ENCODE data around the gene NFYC. TPM values are rescaled to one million over a fixed set of nuclear protein-coding genes. Genes with fewer than 3 reads are reported as not detected.
"Not testable (repeated sequence)": the region's sequence is repeated elsewhere in the genome, so short reads cannot be mapped to it uniquely, and the experiment has no call there.

The NFYC gene
- total RNA-seq, 2 experiments from 2014 or later, result 71.1 to 91.2 TPM

GRCh38 chr1:40701684-40702083 is 10.2 kb downstream of the NFYC start:
- H3K4me1 Mint-ChIP-seq, result peaks cover 59% of the 10 kb centered on the region
- DNase-seq, result no peak
- H3K27ac Mint-ChIP-seq, result no peak overlapping the region
- CTCF ChIA-PET, result interaction anchor here (0.6 to 1.5 kb wide), 3 partner anchors 11 to 148 kb away, joined by 3 to 4 read pairs (median 4); no protein-coding TSS in a partner anchor
- ATAC-seq, result no peak
- no peaks in the 10 kb centered on the region for H3K27me3 Mint-ChIP-seq
- peaks cover 45% of the 10 kb centered on the region for H3K36me3 Mint-ChIP-seq
- no peak overlapping the region for H3K4me3 Mint-ChIP-seq
- H3K9me3 Mint-ChIP-seq (ENCODE audit: low read depth), result no peaks in the 10 kb centered on the region

GRCh38 chr1:40702810-40703209 is 11.3 kb downstream of the NFYC start:
- ATAC-seq; H3K9me3 Mint-ChIP-seq (ENCODE audit: low read depth); H3K4me3 Mint-ChIP-seq; DNase-seq; H3K27ac Mint-ChIP-seq; H3K27me3 Mint-ChIP-seq: not testable (repeated sequence)
- Mint-ChIP-seq H3K4me1 (peaks cover 48% of the 10 kb centered on the region), H3K36me3 (peaks cover 35% of the 10 kb centered on the region)
- CTCF ChIA-PET, result interaction anchor here (1.3 to 1.5 kb wide), 3 partner anchors 9 to 147 kb away, joined by 3 to 4 read pairs (median 4); no protein-coding TSS in a partner anchor

GRCh38 chr1:40703316-40703715 is 11.8 kb downstream of the NFYC start:
- ATAC-seq (no peak), DNase-seq (no peak)
- Mint-ChIP-seq H3K27ac (no peak overlapping the region), H3K4me3 (no peak overlapping the region), H3K4me1 (peaks cover 49% of the 10 kb centered on the region), H3K9me3 (ENCODE audit: low read depth) (no peaks in the 10 kb centered on the region), H3K27me3 (no peaks in the 10 kb centered on the region), H3K36me3 (peaks cover 36% of the 10 kb centered on the region)
- CTCF ChIA-PET, result interaction anchor here (0.7 to 1.5 kb wide), 5 partner anchors 8 to 147 kb away, joined by 3 to 5 read pairs (median 3); partner anchors contain the start of gene NFYC

DNA sequence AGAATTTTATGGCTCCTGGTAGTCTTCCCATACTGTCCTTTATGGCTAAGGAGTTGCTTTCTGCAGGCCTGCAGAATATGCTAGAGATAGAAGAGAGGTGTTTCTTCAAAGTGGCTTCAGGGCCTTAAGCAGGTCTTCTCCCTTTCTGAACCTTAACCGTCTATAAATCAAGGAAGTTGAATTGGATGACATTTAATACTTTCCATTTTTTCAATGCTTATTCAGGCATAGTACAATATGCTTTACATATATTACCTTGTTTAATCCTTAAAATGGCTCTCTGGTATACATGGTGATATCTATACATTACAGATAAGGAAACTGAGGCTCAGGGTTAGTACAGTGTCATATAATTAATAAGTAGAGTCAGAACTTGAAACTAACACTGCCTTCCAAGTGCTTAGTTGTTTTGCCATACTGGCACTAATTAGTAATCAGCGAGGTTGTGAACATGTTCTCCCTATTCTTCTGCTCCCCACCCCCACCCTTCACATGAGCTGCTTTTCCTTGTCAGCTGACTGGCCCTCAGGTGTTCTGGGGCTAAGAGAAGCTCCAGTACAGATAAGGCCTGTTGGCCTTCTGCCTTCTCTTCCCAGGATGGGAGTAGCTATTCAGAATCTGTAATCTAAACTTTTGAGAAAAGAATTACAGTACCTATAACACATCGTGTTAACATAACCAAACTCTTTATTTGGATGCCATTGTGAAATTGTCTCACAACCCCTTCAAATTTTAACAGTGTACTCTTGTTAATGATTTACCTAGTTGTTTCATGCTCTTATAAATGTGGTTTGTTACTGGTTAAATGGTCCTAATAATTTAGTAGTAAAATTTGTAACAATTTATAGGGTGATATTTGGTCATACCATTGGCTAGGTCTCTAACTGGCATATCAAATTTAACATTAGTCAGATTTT is 13.6 kb downstream of the NFYC start:
- Mint-ChIP-seq H3K27me3 (no peaks in the 10 kb centered on the region), H3K27ac (no peak overlapping the region), H3K36me3 (peaks cover 26% of the 10 kb centered on the region), H3K9me3 (ENCODE audit: low read depth) (no peaks in the 10 kb centered on the region), H3K4me1 (peaks cover 48% of the 10 kb centered on the region), H3K4me3 (no peak overlapping the region)
- CTCF ChIA-PET, result no interaction called here
- no peak for ATAC-seq
- DNase-seq, result no peak

- peaks cover 26% of the 10 kb centered on the region for H3K36me3 Mint-ChIP-seq
- H3K27ac Mint-ChIP-seq, result no peak overlapping the region
- DNase-seq (no peak), ATAC-seq (no peak)
- H3K9me3 Mint-ChIP-seq (ENCODE audit: low read depth), result no peaks in the 10 kb centered on the region
- CTCF ChIA-PET, result interaction anchor here (1.4 to 2.7 kb wide), 2 partner anchors 15 to 16 kb away, joined by 3 to 10 read pairs; partner anchors contain the start of gene NFYC
- H3K4me1 Mint-ChIP-seq, result peaks cover 53% of the 10 kb centered on the region
- no peaks in the 10 kb centered on the region for H3K27me3 Mint-ChIP-seq
- H3K4me3 Mint-ChIP-seq, result no peak overlapping the region
Observed at GRCh38 chr1:40706626-40707025, 15.1 kb downstream of the NFYC start.

- peak; percentile 79 for ATAC-seq
- CTCF ChIA-PET, result interaction anchor here (0.9 to 3.1 kb wide), 6 partner anchors 10 to 79 kb away, joined by 3 to 10 read pairs (median 5); partner anchors contain the start of gene NFYC
- peaks cover 61% of the 10 kb centered on the region for H3K4me1 Mint-ChIP-seq
Observed at GRCh38 chr1:40708750-40709099, 17.2 kb downstream of the NFYC start.

DNA sequence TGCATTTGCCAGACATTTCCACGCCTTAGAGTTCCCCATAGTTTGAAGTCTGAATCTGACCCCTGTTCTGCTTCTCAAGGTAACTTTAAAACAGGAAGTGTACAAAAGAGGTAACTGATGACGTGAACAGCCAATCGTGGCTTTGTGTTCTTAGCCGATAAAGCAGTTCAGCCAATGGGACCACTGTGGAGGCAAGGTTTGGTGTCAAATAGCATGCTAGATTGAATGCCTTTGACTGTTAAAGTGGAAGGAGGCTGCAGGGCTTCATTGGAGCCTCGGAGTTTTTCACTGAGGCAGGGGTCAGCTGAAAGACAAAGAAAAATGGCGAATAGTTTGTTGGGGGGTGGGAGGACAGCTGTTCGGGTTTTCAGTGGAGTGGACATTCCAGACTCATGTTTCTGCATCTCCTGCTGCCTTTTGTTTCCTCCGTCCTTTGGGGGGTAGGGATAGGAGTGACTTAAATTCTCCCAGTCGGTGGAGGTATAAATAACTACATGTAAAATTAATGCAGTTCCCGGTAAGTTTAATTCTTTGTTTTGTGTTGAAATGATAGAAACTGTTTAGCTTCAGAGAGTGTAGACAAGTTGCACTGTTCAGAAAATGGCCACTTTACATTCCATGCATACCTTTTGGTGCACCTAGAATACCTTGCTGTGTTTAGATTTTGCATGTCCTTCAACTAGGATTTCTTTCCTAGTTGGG is 17.7 kb downstream of the NFYC start:
- peak overlapping the region; percentile 94 for H3K4me3 Mint-ChIP-seq
- peaks cover 32% of the 10 kb centered on the region for H3K36me3 Mint-ChIP-seq
- DNase-seq (peak; percentile 92), ATAC-seq (peak; percentile 97)
- peak overlapping the region; percentile 97 for H3K27ac Mint-ChIP-seq
- CTCF ChIA-PET, result interaction anchor here (0.9 to 3.1 kb wide), 8 partner anchors 10 to 240 kb away, joined by 3 to 10 read pairs (median 6); partner anchors contain the start of gene NFYC
- H3K4me1 Mint-ChIP-seq, result peaks cover 60% of the 10 kb centered on the region
- H3K9me3 Mint-ChIP-seq (ENCODE audit: low read depth), result no peaks in the 10 kb centered on the region
- H3K27me3 Mint-ChIP-seq, result no peaks in the 10 kb centered on the region

More at GRCh38 chr1:40708750-40709099, 17.2 kb downstream of the NFYC start:
- DNase-seq, result no peak
- Mint-ChIP-seq H3K9me3 (ENCODE audit: low read depth) (no peaks in the 10 kb centered on the region), H3K27ac (peak overlapping the region; percentile 97), H3K27me3 (no peaks in the 10 kb centered on the region), H3K4me3 (peak overlapping the region; percentile 94), H3K36me3 (peaks cover 32% of the 10 kb centered on the region)

GRCh38 chr1:40709802-40710278 is 18.3 kb downstream of the NFYC start:
- Mint-ChIP-seq H3K27me3 (no peaks in the 10 kb centered on the region), H3K27ac (peak overlapping the region; percentile 97), H3K36me3 (peaks cover 26% of the 10 kb centered on the region), H3K4me1 (peaks cover 57% of the 10 kb centered on the region), H3K9me3 (ENCODE audit: low read depth) (no peaks in the 10 kb centered on the region), H3K4me3 (peak overlapping the region; percentile 94)
- CTCF ChIA-PET, result interaction anchor here (0.9 to 3.1 kb wide), 6 partner anchors 10 to 240 kb away, joined by 4 to 10 read pairs (median 6); partner anchors contain the start of gene NFYC
- no peak for DNase-seq
- ATAC-seq, result no peak

- Mint-ChIP-seq H3K4me1 (peaks cover 60% of the 10 kb centered on the region), H3K27ac (peak overlapping the region; percentile 97), H3K9me3 (ENCODE audit: low read depth) (no peaks in the 10 kb centered on the region), H3K4me3 (peak overlapping the region; percentile 94), H3K36me3 (peaks cover 27% of the 10 kb centered on the region), H3K27me3 (no peaks in the 10 kb centered on the region)
- CTCF ChIA-PET, result interaction anchor here (0.6 to 3.1 kb wide), 7 partner anchors 8 to 64 kb away, joined by 3 to 10 read pairs (median 5); partner anchors contain the start of gene NFYC
- no peak for DNase-seq
- no peak for ATAC-seq
Observed at GRCh38 chr1:40710581-40711315, 19.2 kb downstream of the NFYC start.

DNA sequence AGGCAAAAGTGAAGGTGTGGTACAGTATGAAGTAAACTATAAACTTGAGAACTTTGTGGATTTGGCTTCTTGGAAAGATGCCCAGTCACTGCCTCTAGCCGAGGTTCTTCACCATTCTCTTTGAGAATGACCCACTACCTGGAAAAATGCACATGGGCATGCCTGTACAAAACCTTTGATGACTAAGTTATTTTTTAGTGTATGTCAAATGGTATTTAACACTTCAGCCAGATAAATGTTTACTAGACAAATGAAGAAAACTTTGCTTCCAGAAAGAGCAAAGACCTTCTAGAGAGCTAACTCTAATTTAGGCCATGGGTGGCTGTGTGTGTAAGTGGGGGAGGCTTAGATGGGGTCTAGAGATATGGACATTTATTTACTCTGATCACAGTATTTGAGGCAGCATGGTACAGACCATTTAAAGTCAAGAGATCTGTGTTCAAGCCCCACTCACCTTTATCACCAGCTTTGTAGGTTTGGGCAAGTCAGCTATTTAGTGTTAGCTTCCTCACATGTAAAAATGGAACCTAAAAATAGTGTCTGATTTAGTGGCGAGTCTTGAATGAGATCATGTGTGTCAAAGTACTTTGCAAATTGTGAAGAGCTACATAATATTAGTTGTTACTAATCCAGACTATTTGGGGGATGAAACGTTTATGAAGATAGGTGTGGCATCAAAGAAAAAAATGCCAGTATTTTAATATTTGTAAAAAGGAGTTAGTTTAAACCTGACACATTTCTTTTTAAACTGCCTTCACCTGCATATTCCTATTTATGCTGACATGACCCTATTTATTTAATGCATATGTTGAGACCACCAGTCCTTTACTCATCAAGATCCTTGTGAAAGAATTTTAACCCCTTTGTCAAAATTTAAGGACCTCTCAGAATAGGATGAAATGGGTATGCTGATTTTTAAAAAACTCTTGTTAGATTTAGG is 20.2 kb downstream of the NFYC start:
- Mint-ChIP-seq H3K27ac (peak overlapping the region; percentile 97), H3K27me3 (no peaks in the 10 kb centered on the region), H3K36me3 (peaks cover 31% of the 10 kb centered on the region), H3K9me3 (ENCODE audit: low read depth) (no peaks in the 10 kb centered on the region), H3K4me1 (peaks cover 62% of the 10 kb centered on the region), H3K4me3 (peak overlapping the region; percentile 66)
- peak; percentile 43 for DNase-seq
- CTCF ChIA-PET, result interaction anchor here (1.2 kb wide), 2 partner anchors 9 to 11 kb away, joined by 3 read pairs; no protein-coding TSS in a partner anchor
- ATAC-seq, result no peak

- CTCF ChIA-PET, result interaction anchor here (1.2 kb wide), 2 partner anchors 9 to 12 kb away, joined by 3 read pairs; no protein-coding TSS in a partner anchor
- ATAC-seq, result no peak
- H3K4me1 Mint-ChIP-seq, result peaks cover 65% of the 10 kb centered on the region
Observed at GRCh38 chr1:40712405-40712944, 21.0 kb downstream of the NFYC start.

More at GRCh38 chr1:40712405-40712944, 21.0 kb downstream of the NFYC start:
- H3K36me3 Mint-ChIP-seq, result peaks cover 33% of the 10 kb centered on the region
- H3K9me3 Mint-ChIP-seq (ENCODE audit: low read depth), result no peaks in the 10 kb centered on the region
- H3K27ac Mint-ChIP-seq, result peak overlapping the region; percentile 97
- H3K4me3 Mint-ChIP-seq, result peak overlapping the region; percentile 66
- no peak for DNase-seq
- H3K27me3 Mint-ChIP-seq, result no peaks in the 10 kb centered on the region

Data from activated CD8-positive, alpha-beta memory T cell treated with anti-CD3 and anti-CD28 coated beads, Interleukin-2, amount 10 ng/mL, durations not matched to agents 7 days and 5 days (primary cell).